Left lung (tissue), 10 donors: ENCODE measurements around the gene TANGO6. TPM values are rescaled to one million over a fixed set of nuclear protein-coding genes. Genes with fewer than 3 reads are reported as not detected.

ENCODE experiments used
- ATAC-seq: fragments of 200-7000 bp; cut with Tn5 transposase; one replicate; pipeline ENCODE4 v1.9.1; 2020; ENCODE audit warnings: moderate library complexity
- DNase-seq, 4 donors: peaks; one replicate each; pipeline ENCODE4 v3.0.0-alpha.2; 2013 to 2020
- H3K27ac ChIP-seq, 2 donors: fragments of 200-600 bp; sonication (generic) in 1 of 2; one replicate each; pipeline versions ENCODE4 v1.5.0 to v1.8.0; 2020 to 2021
- H3K27me3 ChIP-seq, 2 donors: fragments of 200-600 bp; sonication (generic) in 1 of 2; one replicate each; pipeline versions ENCODE4 v1.5.0 to v1.8.0; 2020 to 2021
- H3K36me3 ChIP-seq, 2 donors: fragments of 200-600 bp; sonication (generic) in 1 of 2; one replicate each; pipeline versions ENCODE4 v1.5.0 to v1.8.0; 2020 to 2021
- H3K4me1 ChIP-seq, 2 donors: fragments of 200-600 bp; one replicate each; pipeline ENCODE4 v1.8.0; 2021
- H3K4me3 ChIP-seq, 2 donors: fragments of 200-600 bp; sonication (generic) in 1 of 2; one replicate each; pipeline versions ENCODE4 v1.5.0 to v1.8.0; 2020 to 2021; ENCODE audit warnings: mild to moderate bottlenecking in 1 of 2
- H3K9me3 ChIP-seq, 2 donors: fragments of 200-600 bp; sonication (generic) in 1 of 2; one replicate each; pipeline versions ENCODE4 v1.5.0 to v1.8.0; 2020 to 2021
- intact Hi-C, 2 donors: fragments of 100-400 bp; cut with DNase I; formaldehyde crosslinking; loops; one replicate each; pipeline versions ENCODE4 v1.11.2 to v1.14.2; 2022
- polyA plus RNA-seq, 6 donors: library from polyadenylated mRNA; unstranded; fragments of 120-200 nt; gene quantifications; one replicate each; pipeline ENCODE4 v1.2.1, GENCODE V29; 2013; ENCODE audit not compliant: insufficient read length in 6 of 6
- total RNA-seq, 2 donors: library from RNA; stranded (reverse); fragmentation: NEBNext Ultra II Directional; extraction: Animal tissue kit (Norgen Biotek cat#: 25700); gene quantifications; one replicate each; pipeline ENCODE4 v1.2.1, GENCODE V29; 2021
- TF ChIP-seq, protein P1 (sequence below), 2 donors: fragments of 200-600 bp; sonication (generic) in 1 of 2; IDR thresholded peaks; one replicate each; pipeline versions ENCODE4 v1.5.0 to v1.8.0; 2021; ENCODE audit warnings: antibody characterized with exemption in 2 of 2
- donor health status: DM: no; HTN: yes; CAD: no.
- donor health status: DM: no; HTN: no; CAD: no.

TANGO6 gene
- total and polyA plus RNA-seq, 8 donors = 6.3 to 24.1 (median 7.9) TPM

DNA sequence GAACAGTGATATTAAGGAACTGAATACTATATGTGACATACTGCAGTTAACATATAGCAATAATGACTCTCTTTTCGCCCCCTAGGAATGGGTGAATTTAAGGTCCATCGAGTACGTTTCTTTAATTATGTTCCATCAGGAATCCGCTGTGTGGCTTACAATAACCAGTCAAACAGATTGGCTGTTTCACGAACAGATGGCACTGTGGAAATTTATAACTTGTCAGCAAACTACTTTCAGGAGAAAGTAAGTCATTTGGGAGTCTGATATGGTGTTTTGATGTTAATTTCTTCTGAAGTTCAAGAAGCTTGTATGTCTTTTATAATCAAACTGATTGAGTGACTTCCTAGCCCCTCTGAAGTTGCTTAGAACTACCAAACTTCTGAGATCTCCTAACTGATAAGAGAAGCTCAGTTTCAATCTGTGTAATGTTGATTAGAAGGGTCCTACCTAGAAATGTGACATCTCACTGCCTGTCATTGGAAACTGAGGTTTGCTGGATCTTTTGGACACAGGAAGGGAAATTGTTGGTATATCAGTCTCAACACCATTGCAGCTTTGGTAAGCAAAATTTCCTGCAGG, 290.1 kb downstream of the TANGO6 start:
- no peaks in the 10 kb centered on the region for H3K27me3 ChIP-seq
- DNase-seq (no peak), ATAC-seq (no peak)
- TF ChIP-seq, protein P1, sequence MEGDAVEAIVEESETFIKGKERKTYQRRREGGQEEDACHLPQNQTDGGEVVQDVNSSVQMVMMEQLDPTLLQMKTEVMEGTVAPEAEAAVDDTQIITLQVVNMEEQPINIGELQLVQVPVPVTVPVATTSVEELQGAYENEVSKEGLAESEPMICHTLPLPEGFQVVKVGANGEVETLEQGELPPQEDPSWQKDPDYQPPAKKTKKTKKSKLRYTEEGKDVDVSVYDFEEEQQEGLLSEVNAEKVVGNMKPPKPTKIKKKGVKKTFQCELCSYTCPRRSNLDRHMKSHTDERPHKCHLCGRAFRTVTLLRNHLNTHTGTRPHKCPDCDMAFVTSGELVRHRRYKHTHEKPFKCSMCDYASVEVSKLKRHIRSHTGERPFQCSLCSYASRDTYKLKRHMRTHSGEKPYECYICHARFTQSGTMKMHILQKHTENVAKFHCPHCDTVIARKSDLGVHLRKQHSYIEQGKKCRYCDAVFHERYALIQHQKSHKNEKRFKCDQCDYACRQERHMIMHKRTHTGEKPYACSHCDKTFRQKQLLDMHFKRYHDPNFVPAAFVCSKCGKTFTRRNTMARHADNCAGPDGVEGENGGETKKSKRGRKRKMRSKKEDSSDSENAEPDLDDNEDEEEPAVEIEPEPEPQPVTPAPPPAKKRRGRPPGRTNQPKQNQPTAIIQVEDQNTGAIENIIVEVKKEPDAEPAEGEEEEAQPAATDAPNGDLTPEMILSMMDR (IDR thresholded peaks at IDR 0.05) = no peak
- intact Hi-C loops = no loop called here
- peak overlapping the region; percentile 81 to 87 for H3K4me3 ChIP-seq
- H3K4me1 ChIP-seq = peaks cover 4 to 38% of the 10 kb centered on the region in 2 donors
- no peaks in the 10 kb centered on the region for H3K9me3 ChIP-seq
- peaks cover 0 to 24% of the 10 kb centered on the region in 2 donors for H3K36me3 ChIP-seq
- no peak overlapping the region for H3K27ac ChIP-seq

Other genes with a start within 250 kb of the TANGO6 start
- 10 to 100 TPM; 12.8 to 59.7 TPM for gene CDH3, start 198.2 kb upstream of the TANGO6 start, total RNA-seq
- 10 to 100 TPM; 36.6 to 54.8 (median 47.6) TPM for gene CDH3, start 198.2 kb upstream of the TANGO6 start, polyA plus RNA-seq
- 100 to 1,000 TPM; 123 to 292 TPM for gene CDH1, start 106.2 kb upstream of the TANGO6 start, total RNA-seq
- 100 to 1,000 TPM; 139 to 190 (median 164) TPM for gene CDH1, start 106.2 kb upstream of the TANGO6 start, polyA plus RNA-seq